Measurements from ENCODE around the gene PHACTR1.

Gene PHACTR1

DNA sequence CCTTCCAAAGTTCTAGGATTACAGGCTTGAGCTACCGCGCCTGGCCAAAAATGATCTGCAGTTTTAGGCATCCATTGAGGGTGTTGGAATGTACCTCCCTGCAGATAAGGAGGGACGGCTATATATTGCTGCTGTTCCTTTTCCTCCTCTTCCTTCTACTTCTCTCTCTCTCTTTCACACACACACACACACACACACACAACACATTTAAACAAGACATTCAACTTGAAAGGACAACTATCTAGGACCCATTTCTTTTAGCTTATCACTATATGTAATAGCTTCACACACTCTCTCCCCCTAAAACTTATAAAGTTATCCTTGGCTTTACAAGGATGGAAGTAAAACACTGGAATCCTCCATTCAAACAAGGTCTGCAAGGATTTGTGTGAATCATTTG lies 260.6 kb downstream of the PHACTR1 start:
- H3K4me3 ChIP-seq (replicated peaks; ENCODE audit: low read depth, low read length): no peak overlapping the region

GRCh38 chr6:12977806-12978205 lies 261.2 kb downstream of the PHACTR1 start:
- TF ChIP-seq CTCF (IDR thresholded peaks at IDR 0.05; ENCODE audit: low read depth, low read length, missing control alignments): no peak
- H3K4me3 ChIP-seq (replicated peaks; ENCODE audit: low read depth, low read length): no peak overlapping the region
- DNase-seq (ENCODE audit: extremely low read depth, low read depth): no peak

More for the DNA sequence above, 260.6 kb downstream of the PHACTR1 start:
- no peak for DNase-seq (ENCODE audit: extremely low read depth, low read depth)
- TF ChIP-seq CTCF (IDR thresholded peaks at IDR 0.05; ENCODE audit: low read depth, low read length, missing control alignments): no peak

GRCh38 chr6:12980741-12981140 lies 264.2 kb downstream of the PHACTR1 start:
- DNase-seq (ENCODE audit: extremely low read depth, low read depth): no peak
- TF ChIP-seq CTCF (IDR thresholded peaks at IDR 0.05; ENCODE audit: low read depth, low read length, missing control alignments): no peak

DNA sequence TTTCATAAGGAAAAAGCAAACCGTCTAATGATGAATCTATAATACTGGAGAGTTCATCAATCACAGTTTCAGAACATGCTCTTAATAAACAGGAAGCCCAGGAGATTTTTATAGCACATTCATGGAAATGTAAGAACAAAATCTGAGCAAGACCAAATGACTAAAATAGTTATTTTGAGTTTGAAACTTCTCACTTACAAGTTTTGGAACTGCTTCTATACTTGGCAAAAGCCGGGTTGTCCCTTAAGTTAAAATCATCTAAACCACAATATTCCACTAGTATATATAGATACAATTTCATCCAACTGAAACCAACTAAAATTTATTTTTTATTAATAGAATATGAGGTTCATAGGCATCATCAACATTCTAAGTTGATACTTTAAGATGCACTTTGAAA lies 268.2 kb downstream of the PHACTR1 start:
- TF ChIP-seq CTCF (IDR thresholded peaks at IDR 0.05; ENCODE audit: low read depth, low read length, missing control alignments): no peak
- H3K4me3 ChIP-seq (replicated peaks; ENCODE audit: low read depth, low read length): no peak overlapping the region
- no peak for DNase-seq (ENCODE audit: extremely low read depth, low read depth)

More at GRCh38 chr6:12980741-12981140, 264.2 kb downstream of the PHACTR1 start:
- no peak overlapping the region for H3K4me3 ChIP-seq (replicated peaks; ENCODE audit: low read depth, low read length)

DNA sequence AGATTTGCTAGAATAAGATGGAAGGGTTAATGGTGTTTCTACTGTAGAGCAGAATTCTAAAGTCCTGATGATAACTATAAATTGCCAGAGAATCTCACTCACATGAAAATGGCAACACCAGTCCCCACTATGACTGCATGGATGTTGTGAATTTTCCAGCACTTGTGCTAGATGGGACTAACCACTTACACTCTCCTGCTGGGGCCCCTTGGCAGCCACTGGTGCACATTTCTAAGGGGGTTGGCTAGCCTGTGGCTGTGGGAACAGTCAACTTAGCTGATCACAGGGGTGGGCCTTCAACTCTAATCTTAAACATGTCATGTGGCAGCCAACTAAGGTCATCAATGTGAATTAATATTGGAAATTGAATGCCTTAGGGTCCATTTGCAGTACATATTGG lies 271.2 kb downstream of the PHACTR1 start:
- H3K4me3 ChIP-seq (replicated peaks; ENCODE audit: low read depth, low read length): no peak overlapping the region
- TF ChIP-seq CTCF (IDR thresholded peaks at IDR 0.05; ENCODE audit: low read depth, low read length, missing control alignments): no peak
- no peak for DNase-seq (ENCODE audit: extremely low read depth, low read depth)

DNA sequence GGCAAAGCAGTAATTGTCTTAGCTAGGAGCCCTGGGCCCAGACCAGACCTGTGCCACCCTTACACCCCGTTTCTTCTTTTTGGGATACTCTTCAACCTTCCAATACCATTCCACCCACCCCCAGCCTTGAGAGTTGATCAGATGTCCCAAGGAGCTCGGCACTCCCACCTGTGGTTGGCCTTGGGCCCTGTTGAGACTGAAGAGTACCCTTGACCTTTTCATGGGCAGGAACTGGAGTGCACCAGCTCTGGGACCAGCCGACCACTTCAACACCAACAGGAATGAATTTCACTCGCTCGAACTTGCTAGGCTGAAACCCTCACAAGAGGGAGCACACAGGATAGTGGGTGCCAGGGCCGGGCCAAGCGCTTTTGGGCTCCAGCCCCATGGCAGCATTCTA lies 273.6 kb downstream of the PHACTR1 start:
- no peak for TF ChIP-seq CTCF (IDR thresholded peaks at IDR 0.05; ENCODE audit: low read depth, low read length, missing control alignments)
- no peak overlapping the region for H3K4me3 ChIP-seq (replicated peaks; ENCODE audit: low read depth, low read length)
- no peak for DNase-seq (ENCODE audit: extremely low read depth, low read depth)

DNA sequence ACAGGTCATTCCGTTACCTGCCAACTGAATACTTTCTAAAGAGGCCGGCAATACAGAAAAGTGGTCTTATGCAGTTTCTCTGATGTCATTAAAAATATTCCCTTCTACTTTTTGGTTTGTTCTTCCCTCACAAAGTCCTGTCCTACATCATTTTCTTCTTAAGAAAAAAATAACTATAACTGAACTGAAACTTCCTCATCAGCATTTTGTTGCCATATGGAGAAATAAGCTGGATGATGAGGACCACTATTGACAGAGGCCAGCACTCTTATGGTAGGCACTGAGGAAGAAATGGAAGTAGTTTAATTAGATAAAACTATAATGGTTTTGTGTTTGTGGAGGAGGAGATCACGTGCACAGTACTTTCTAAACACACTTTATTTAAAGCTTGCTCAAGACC lies 274.9 kb downstream of the PHACTR1 start:
- TF ChIP-seq CTCF (IDR thresholded peaks at IDR 0.05; ENCODE audit: low read depth, low read length, missing control alignments): no peak
- no peak for DNase-seq (ENCODE audit: extremely low read depth, low read depth)
- no peak overlapping the region for H3K4me3 ChIP-seq (replicated peaks; ENCODE audit: low read depth, low read length)
